ENCODE measurements around the gene LSM4. TPM values are rescaled to one million over a fixed set of nuclear protein-coding genes. Genes with fewer than 3 reads are reported as not detected.

LSM4 gene
- total and polyA plus RNA-seq, 2 of the 13 experiments (the other 11 are each of a cell fraction or from before 2014, with no cell fraction given) = 65.8 to 166 TPM

DNA sequence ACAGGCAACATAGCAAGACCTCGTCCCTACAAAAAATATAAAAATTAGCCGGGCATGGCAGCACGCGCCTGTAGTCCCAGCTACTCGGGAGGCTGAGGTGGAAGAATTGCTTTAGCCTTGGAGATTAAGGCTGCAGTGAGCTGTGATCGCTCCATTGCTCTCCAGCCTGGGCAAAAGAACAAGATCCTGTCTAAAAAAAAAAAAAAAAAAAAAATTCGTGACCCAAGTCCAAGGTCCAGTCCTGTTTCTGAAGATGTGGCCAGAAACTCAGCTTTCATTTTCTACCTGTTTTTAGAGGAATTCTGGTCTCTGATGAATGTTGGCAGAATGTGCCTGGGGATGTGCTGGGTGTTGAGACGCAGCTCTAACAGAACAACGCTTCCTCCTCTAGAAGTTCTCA, 15.7 kb upstream of the LSM4 start (continued):
- TF ChIP-seq, protein P1, sequence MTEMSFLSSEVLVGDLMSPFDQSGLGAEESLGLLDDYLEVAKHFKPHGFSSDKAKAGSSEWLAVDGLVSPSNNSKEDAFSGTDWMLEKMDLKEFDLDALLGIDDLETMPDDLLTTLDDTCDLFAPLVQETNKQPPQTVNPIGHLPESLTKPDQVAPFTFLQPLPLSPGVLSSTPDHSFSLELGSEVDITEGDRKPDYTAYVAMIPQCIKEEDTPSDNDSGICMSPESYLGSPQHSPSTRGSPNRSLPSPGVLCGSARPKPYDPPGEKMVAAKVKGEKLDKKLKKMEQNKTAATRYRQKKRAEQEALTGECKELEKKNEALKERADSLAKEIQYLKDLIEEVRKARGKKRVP (CRISPR knock-in tag; IDR thresholded peaks at IDR 0.05) = no peak
- TF ChIP-seq, protein P2, sequence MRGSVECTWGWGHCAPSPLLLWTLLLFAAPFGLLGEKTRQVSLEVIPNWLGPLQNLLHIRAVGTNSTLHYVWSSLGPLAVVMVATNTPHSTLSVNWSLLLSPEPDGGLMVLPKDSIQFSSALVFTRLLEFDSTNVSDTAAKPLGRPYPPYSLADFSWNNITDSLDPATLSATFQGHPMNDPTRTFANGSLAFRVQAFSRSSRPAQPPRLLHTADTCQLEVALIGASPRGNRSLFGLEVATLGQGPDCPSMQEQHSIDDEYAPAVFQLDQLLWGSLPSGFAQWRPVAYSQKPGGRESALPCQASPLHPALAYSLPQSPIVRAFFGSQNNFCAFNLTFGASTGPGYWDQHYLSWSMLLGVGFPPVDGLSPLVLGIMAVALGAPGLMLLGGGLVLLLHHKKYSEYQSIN (CRISPR knock-in tag; IDR thresholded peaks at IDR 0.05; ENCODE audit: borderline replicate concordance) = no peak
- no peak for TF ChIP-seq SUZ12 (IDR thresholded peaks at IDR 0.05; ENCODE audit: low read depth, low read length)
- TF ChIP-seq ZNF354B (CRISPR knock-in tag; IDR thresholded peaks at IDR 0.05) = no peak
- TF ChIP-seq TRIM24 (CRISPR knock-in tag; IDR thresholded peaks at IDR 0.05) = no peak
- no peak for TF ChIP-seq NFE2L1 (CRISPR knock-in tag; IDR thresholded peaks at IDR 0.05; ENCODE audit: borderline replicate concordance)
- TF ChIP-seq, protein P3, sequence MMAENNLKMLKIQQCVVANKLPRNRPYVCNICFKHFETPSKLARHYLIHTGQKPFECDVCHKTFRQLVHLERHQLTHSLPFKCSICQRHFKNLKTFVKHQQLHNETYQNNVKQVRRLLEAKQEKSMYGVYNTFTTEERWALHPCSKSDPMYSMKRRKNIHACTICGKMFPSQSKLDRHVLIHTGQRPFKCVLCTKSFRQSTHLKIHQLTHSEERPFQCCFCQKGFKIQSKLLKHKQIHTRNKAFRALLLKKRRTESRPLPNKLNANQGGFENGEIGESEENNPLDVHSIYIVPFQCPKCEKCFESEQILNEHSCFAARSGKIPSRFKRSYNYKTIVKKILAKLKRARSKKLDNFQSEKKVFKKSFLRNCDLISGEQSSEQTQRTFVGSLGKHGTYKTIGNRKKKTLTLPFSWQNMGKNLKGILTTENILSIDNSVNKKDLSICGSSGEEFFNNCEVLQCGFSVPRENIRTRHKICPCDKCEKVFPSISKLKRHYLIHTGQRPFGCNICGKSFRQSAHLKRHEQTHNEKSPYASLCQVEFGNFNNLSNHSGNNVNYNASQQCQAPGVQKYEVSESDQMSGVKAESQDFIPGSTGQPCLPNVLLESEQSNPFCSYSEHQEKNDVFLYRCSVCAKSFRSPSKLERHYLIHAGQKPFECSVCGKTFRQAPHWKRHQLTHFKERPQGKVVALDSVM (CRISPR knock-in tag; IDR thresholded peaks at IDR 0.05) = 0 out of 2 replicates have a peak, but pooled peaks have one; percentile 2
- no peak for TF ChIP-seq SOX6 (IDR thresholded peaks at IDR 0.05)
- peak; percentile 1; the same call in 1 of the 2 replicates for TF ChIP-seq SOX6 (CRISPR knock-in tag; IDR thresholded peaks at IDR 0.05)
- TF ChIP-seq, protein P4, sequence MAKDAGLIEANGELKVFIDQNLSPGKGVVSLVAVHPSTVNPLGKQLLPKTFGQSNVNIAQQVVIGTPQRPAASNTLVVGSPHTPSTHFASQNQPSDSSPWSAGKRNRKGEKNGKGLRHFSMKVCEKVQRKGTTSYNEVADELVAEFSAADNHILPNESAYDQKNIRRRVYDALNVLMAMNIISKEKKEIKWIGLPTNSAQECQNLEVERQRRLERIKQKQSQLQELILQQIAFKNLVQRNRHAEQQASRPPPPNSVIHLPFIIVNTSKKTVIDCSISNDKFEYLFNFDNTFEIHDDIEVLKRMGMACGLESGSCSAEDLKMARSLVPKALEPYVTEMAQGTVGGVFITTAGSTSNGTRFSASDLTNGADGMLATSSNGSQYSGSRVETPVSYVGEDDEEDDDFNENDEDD (CRISPR knock-in tag; IDR thresholded peaks at IDR 0.05; ENCODE audit: borderline replicate concordance) = no peak
- TF ChIP-seq THAP11 (CRISPR knock-in tag; IDR thresholded peaks at IDR 0.05) = no peak
- TF ChIP-seq NCOA2 (CRISPR knock-in tag; IDR thresholded peaks at IDR 0.05) = no peak
- TF ChIP-seq, protein P5, sequence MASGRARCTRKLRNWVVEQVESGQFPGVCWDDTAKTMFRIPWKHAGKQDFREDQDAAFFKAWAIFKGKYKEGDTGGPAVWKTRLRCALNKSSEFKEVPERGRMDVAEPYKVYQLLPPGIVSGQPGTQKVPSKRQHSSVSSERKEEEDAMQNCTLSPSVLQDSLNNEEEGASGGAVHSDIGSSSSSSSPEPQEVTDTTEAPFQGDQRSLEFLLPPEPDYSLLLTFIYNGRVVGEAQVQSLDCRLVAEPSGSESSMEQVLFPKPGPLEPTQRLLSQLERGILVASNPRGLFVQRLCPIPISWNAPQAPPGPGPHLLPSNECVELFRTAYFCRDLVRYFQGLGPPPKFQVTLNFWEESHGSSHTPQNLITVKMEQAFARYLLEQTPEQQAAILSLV (CRISPR knock-in tag; IDR thresholded peaks at IDR 0.05; ENCODE audit: borderline replicate concordance) = no peak
- TF ChIP-seq, protein P6, sequence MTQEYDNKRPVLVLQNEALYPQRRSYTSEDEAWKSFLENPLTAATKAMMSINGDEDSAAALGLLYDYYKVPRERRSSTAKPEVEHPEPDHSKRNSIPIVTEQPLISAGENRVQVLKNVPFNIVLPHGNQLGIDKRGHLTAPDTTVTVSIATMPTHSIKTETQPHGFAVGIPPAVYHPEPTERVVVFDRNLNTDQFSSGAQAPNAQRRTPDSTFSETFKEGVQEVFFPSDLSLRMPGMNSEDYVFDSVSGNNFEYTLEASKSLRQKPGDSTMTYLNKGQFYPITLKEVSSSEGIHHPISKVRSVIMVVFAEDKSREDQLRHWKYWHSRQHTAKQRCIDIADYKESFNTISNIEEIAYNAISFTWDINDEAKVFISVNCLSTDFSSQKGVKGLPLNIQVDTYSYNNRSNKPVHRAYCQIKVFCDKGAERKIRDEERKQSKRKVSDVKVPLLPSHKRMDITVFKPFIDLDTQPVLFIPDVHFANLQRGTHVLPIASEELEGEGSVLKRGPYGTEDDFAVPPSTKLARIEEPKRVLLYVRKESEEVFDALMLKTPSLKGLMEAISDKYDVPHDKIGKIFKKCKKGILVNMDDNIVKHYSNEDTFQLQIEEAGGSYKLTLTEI (CRISPR knock-in tag; conservative IDR thresholded peaks at IDR 0.05) = no peak
- TF ChIP-seq, protein P7, sequence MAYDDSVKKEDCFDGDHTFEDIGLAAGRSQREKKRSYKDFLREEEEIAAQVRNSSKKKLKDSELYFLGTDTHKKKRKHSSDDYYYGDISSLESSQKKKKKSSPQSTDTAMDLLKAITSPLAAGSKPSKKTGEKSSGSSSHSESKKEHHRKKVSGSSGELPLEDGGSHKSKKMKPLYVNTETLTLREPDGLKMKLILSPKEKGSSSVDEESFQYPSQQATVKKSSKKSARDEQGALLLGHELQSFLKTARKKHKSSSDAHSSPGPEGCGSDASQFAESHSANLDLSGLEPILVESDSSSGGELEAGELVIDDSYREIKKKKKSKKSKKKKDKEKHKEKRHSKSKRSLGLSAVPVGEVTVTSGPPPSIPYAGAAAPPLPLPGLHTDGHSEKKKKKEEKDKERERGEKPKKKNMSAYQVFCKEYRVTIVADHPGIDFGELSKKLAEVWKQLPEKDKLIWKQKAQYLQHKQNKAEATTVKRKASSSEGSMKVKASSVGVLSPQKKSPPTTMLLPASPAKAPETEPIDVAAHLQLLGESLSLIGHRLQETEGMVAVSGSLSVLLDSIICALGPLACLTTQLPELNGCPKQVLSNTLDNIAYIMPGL (CRISPR knock-in tag; IDR thresholded peaks at IDR 0.05; ENCODE audit: borderline replicate concordance in 1 of 2, low read depth in 1 of 2) = no peak
- no peak for TF ChIP-seq ZNF781 (CRISPR knock-in tag; IDR thresholded peaks at IDR 0.05; ENCODE audit: borderline replicate concordance, not compliant biosample characterization)
- TF ChIP-seq ZNF567 (CRISPR knock-in tag; IDR thresholded peaks at IDR 0.05; ENCODE audit: borderline replicate concordance) = no peak
- no peak for TF ChIP-seq ATRX (CRISPR knock-in tag; IDR thresholded peaks at IDR 0.05; ENCODE audit: borderline replicate concordance)
- no peak for TF ChIP-seq ZNF577 (CRISPR knock-in tag; IDR thresholded peaks at IDR 0.05; ENCODE audit: borderline replicate concordance, low read depth)
